ENCODE results near the gene CEBPA. TPM values are rescaled to one million over a fixed set of nuclear protein-coding genes. Genes with fewer than 3 reads are reported as not detected.

The CEBPA gene
- total RNA-seq, 1 experiment from 2014 or later = 3.2 TPM

DNA sequence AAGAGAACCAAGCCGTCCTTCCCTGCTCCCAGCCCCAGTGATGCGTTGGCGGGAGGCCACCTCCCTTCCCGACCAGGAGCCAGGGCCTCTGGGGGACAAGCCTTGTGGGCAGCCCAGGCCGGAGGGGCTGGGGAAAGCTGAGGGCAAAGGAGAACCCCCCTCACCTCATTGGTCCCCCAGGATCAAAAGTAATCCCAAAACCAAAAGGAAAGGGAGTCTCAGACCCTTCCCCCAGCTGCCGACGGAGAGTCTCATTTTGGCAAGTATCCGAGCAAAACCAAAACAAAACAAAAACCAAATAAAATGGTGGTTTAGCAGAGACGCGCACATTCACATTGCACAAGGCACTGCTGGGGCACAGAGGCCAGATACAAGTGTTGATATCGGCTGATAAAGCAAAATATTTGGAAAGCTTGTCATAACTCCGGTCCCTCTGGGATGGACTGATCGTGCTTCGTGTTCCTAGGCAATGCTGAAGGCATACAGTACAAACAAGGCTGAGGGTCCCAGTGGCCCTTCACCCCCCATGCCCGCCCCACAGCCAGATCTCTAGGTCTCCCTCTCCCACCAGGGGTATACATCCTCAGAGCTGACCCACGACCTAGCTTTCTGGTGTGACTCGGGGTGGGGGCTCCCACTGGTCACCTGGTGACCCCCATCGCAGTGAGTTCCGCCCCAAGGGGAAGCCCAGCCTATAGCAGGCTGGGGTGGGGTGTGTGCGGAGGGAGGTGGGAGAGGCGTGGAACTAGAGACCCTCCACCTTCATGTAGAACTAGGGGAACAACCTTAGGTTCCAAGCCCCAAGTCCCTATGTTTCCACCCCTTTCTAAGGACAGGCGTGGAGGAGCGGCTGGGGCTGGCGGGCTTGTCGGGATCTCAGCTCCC, 2.1 kb downstream of the CEBPA start:
- no peak overlapping the region for H2BK20ac ChIP-seq (ENCODE audit: low read depth, low read length, poor library complexity, severe bottlenecking)
- no peak overlapping the region for H2BK5ac ChIP-seq (ENCODE audit: insufficient read length, low read length)
- no peak for DNase-seq
- H3K79me1 ChIP-seq (ENCODE audit: insufficient read depth, low read depth, low read length, poor library complexity, severe bottlenecking) = no peaks in the 10 kb centered on the region
- Mint-ChIP-seq H3K36me3 (ENCODE audit: insufficient read depth in 1 of 3, low read depth in 3 of 3) (peaks cover 0 to 7% (median 0%) of the 10 kb centered on the region in 3 experiments; a peak in 1 of 7 replicates), H3K27ac (no peak overlapping the region), H3K9me3 (no peaks in the 10 kb centered on the region), H3K4me3 (peak overlapping the region; percentile 53 to 70), H3K4me1 (peaks cover 15 to 26% of the 10 kb centered on the region in 2 experiments), H3K27me3 (ENCODE audit: low read depth) (peaks cover 42% of the 10 kb centered on the region)
- no peak overlapping the region for H3K14ac ChIP-seq (ENCODE audit: insufficient read depth, low read length)
- H3K4me2 ChIP-seq (ENCODE audit: insufficient read depth, insufficient read length, low read length) = no peak overlapping the region
- H4K5ac ChIP-seq (ENCODE audit: insufficient read length, low read depth, low read length) = no peak overlapping the region
- H3K79me2 ChIP-seq (ENCODE audit: insufficient read depth, low read length) = no peaks in the 10 kb centered on the region
- no peak overlapping the region for H3K18ac ChIP-seq (ENCODE audit: insufficient read length, low read depth, low read length)
- peaks cover 18% of the 10 kb centered on the region; the same call in 1 of the 2 replicates for H3K27me3 ChIP-seq (ENCODE audit: insufficient read depth, low read length)
- no peak overlapping the region for H2BK120ac ChIP-seq (ENCODE audit: low read depth, low read length, poor library complexity, severe bottlenecking)
- H3K27ac ChIP-seq (ENCODE audit: insufficient read length, low read depth, low read length) = no peak overlapping the region
- H4K91ac ChIP-seq (ENCODE audit: insufficient read length, low read depth, low read length) = no peak overlapping the region
- TF ChIP-seq, protein P1, sequence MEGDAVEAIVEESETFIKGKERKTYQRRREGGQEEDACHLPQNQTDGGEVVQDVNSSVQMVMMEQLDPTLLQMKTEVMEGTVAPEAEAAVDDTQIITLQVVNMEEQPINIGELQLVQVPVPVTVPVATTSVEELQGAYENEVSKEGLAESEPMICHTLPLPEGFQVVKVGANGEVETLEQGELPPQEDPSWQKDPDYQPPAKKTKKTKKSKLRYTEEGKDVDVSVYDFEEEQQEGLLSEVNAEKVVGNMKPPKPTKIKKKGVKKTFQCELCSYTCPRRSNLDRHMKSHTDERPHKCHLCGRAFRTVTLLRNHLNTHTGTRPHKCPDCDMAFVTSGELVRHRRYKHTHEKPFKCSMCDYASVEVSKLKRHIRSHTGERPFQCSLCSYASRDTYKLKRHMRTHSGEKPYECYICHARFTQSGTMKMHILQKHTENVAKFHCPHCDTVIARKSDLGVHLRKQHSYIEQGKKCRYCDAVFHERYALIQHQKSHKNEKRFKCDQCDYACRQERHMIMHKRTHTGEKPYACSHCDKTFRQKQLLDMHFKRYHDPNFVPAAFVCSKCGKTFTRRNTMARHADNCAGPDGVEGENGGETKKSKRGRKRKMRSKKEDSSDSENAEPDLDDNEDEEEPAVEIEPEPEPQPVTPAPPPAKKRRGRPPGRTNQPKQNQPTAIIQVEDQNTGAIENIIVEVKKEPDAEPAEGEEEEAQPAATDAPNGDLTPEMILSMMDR (conservative IDR thresholded peaks at IDR 0.05) = no peak
- H3K4ac ChIP-seq (ENCODE audit: low read depth, low read length) = no peak overlapping the region
- H3T11ph ChIP-seq (ENCODE audit: low read length) = no peak overlapping the region
- no peak overlapping the region for H2AFZ ChIP-seq (ENCODE audit: low read length)
- H4K8ac ChIP-seq (replicated peaks; ENCODE audit: insufficient read length, low read depth, low read length) = no peak overlapping the region
- no peak overlapping the region for H2BK15ac ChIP-seq (ENCODE audit: low read depth, low read length)
- no peak overlapping the region for H2BK12ac ChIP-seq (ENCODE audit: insufficient read length, low read depth, low read length)
- no peaks in the 10 kb centered on the region for H3K9me3 ChIP-seq (ENCODE audit: control insufficient read depth, low read depth, low read length)
- WGBS (ENCODE audit: extremely low coverage, insufficient read length, low lambda C conversion rate) = no CpG with 5 or more reads among the region's 25 CpGs
- no peak overlapping the region for H3K56ac ChIP-seq (ENCODE audit: insufficient read length, low read depth, low read length)
- H3K23me2 ChIP-seq (ENCODE audit: insufficient read length, low read depth, low read length, poor library complexity, severe bottlenecking) = peaks cover 3% of the 10 kb centered on the region
- no peak overlapping the region for H2AK5ac ChIP-seq (ENCODE audit: insufficient read length, low read length)
- no peaks in the 10 kb centered on the region for H4K20me1 ChIP-seq (ENCODE audit: control insufficient read depth, insufficient read depth, insufficient read length)
- H3K23ac ChIP-seq (ENCODE audit: insufficient read length, low read depth, low read length) = no peak overlapping the region
- H3K9ac ChIP-seq (ENCODE audit: extremely low read depth, insufficient read length, low read length) = no peak overlapping the region
- no peaks in the 10 kb centered on the region for H3K4me1 ChIP-seq (ENCODE audit: insufficient read depth, low read length)

Data from H9 (cell line).